NCI-H510A (cell line): ENCODE data around the gene TTC39B.

Source experiments
- DNase-seq: peaks from one replicate; lab custom pipeline; 2025; lab: John Stamatoyannopoulos, UW

Gene TTC39B

DNA sequence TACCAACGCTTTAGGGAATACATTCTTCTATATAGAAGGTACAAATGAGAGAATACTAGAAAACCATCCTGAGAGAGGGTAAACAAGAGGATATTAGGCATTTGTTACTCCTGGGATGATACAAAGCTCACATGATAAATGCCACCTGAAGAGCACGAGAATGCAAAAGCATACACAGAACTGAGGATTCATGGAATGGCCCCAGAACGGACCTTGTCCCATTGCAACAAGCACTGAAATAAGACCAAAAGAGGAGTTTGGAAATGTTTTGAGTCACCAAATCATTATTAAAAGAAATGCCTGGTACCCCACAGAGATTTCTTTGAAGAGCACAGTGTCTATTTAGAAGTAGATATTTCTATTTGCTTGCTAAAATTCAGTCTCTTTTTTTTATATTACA lies 173.5 kb downstream of the TTC39B start:
- no peak for DNase-seq

DNA sequence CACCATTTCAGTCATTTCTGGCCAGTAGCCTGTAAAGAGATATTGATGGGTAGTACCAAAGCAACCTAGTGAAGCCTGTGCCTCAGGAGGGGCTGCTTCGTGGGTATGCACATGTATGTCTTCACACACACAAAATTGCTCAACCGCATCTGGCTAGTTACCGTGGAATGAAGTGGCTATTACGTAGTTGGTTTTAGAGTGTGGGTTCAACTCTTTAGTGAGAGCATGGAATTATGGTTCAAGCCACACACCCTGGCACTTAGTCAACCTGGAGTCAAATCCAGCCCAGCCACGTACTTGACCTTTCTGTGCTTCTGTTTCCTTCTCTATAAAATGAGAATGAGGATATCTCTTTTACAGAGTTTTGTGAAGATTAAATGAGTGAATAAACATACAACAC lies 174.9 kb downstream of the TTC39B start:
- no peak for DNase-seq

DNA sequence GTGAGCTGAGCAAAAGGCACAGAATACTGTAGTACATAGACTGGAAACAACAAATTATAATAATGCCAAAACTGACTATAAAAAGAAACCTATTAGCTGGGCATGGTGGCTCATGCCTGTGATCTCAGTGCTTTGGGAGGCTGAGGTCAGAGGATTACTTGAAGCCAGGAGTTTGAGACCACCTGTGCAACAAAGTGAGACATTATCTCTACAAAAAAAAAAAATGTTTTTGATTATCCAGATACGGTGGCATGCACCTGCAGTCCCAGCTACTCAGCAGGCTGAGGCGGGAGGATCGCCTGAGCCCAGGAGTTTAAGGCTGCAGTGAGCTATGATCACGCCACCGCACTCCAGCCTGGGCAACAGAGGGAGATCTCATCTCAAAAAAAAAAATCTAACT lies 175.9 kb downstream of the TTC39B start:
- no peak for DNase-seq

DNA sequence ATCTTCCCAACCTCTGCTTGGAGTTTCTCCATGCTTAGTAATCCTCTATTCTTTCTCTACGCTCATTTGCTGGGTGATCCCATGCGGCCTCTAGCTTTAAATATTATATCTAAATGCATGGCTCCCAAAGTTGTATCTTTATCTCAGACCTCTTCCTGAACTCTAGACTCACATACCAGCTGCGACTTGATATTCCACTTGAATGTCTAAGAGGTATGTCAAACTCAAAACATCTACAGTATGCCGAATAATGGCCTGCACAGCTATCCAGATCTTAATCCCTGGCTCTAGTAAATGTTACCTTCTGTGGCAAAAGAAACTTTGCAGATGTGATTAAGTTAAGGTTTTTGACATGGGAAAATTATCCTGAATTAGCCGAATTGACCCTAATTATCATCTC lies 179.2 kb downstream of the TTC39B start:
- no peak for DNase-seq

DNA sequence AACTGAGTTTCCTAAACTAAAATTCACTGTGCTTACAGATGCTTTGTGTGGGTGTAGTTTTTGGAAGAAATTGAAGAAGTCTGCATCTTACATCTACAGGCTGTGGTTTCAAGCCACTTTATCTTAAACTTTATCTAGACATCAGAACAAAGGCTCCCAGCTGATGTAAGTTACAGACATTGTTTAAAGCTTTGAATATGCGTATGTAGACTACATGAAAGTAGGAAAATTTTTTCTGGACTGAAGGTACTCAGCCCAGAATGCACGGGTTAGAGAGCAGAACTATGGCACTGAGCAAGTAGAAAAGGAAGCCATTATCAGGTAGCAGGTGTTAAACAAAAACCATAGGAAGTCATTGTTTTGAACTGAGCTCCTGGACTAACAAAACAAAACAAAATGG lies 185.4 kb downstream of the TTC39B start:
- DNase-seq = no peak

DNA sequence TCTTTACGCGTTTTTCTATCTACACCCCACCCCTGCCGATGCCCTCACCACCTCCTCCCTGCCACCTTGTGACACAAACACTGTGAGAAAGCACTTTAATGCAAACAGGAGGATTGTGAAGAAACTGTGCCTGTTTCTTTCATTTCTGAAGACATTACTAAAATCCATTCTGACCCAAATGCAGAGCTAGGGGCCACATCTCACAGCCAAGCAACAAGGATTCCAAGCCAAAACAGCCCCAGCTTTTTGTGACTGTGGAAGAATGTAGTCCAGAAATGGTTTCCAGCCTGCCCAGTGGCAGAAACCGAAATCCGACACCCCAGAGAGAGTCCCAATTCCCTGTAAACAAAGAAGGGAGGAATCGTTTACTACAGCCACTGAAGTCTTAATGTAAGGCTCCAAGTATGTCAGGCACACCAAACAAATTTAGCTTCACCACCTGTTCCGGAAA lies 190.9 kb downstream of the TTC39B start:
- no peak for DNase-seq

DNA sequence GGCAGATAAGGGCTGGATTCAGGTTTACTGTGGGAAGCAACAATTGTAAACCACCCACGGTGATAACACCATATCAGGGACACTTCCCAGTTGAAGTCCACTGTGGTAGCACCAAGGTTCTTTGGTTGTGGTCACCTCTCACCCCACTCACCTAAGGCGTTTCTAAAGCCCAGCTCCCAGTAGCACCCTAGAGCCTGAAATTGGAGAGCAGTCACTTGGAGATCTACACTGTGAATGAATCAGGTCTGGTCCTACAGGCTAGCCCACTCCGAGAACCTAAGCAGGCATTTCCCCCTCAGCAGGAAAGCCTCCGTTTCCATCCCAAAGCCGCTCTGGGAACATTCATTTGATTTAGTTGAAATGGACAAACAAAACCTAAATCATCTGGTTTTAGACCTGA lies 191.3 kb downstream of the TTC39B start:
- DNase-seq = no peak

DNA sequence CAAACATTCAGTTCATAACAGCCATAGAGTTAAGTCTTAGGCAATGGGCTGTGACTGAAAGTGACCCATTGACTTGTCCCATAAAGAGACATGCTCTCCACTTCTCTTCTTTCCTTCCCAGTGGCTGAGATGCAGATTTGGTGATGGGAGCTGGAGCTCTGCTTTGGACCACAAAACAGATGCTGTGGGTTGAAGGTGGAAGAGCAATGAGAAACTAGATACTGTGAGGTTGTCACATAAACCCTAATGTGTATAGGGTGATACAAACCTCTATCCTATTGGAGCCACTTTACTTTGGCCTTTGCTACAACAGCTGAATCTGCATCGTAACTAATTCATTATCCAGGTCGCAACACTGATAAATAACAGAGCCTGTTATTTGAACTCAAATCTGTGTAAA lies 192.0 kb downstream of the TTC39B start:
- no peak for DNase-seq
